G401 (cell line): ENCODE results near the gene MGAT4B. TPM values are rescaled to one million over a fixed set of nuclear protein-coding genes. Genes with fewer than 3 reads are reported as not detected.
A peak's percentile ranks its signal among the peaks of the same experiment; 100 is the strongest.

ENCODE experiments used
- DNase-seq: peaks from one replicate; pipeline ENCODE4 v3.0.0-alpha.2; 2015; ENCODE audit warnings: low spot score
- in situ Hi-C: cut with HindIII; loops from 2 replicates; pipeline ENCODE4 v1.10.0; 2016; ENCODE audit warnings: low sequenced_read_pairs, mixed read lengths
- total RNA-seq: library from RNA; depleted of rRNA; stranded (reverse); fragments of >200 nt; shearing (Covaris generic); gene quantifications from 2 replicates; pipeline ENCODE4 v1.2.3, GENCODE V29; 2014; rRNA removed

The MGAT4B gene
- total RNA-seq, 1 experiment from 2014 or later: 122 TPM

- DNase-seq: peak; percentile 46
- in situ Hi-C loops: no loop called here
Measured at GRCh38 chr5:179762079-179762780, 44.4 kb downstream of the MGAT4B start.

GRCh38 chr5:179759581-179760551, 46.8 kb downstream of the MGAT4B start:
- in situ Hi-C loops: loop anchor here (10.0 kb wide), 1 partner anchor 55 kb away; no protein-coding TSS in a partner anchor
- DNase-seq: no peak

GRCh38 chr5:179758955-179759354, 47.7 kb downstream of the MGAT4B start:
- DNase-seq: no peak
- in situ Hi-C loops: loop anchor here (10.0 kb wide), 1 partner anchor 56 kb away; no protein-coding TSS in a partner anchor

GRCh38 chr5:179755022-179755421, 51.6 kb downstream of the MGAT4B start:
- no peak for DNase-seq
- in situ Hi-C loops: loop anchor here (10.0 kb wide), 1 partner anchor 60 kb away; no protein-coding TSS in a partner anchor

DNA sequence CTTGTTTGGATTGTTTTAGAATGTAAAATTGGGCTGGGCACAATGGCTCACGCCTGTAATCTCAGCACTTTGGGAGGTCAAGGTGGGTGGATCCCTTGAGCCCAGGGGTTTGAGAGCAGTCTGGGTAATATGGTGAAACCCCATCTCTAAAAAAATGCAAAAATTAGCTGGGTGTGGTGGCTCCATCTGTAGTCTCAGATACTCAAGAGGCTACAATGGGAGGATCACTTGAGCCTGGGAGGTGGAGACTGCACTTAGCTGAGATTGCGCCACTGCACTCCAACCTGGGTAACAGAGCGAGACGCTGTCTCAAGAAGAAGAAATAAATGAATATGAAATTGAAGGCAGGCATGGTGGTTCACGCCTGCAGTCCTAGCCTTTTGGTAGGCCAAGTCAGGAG, 52.7 kb downstream of the MGAT4B start:
- DNase-seq: no peak
- in situ Hi-C loops: loop anchor here (10.0 kb wide), 1 partner anchor 61 kb away; no protein-coding TSS in a partner anchor

- DNase-seq: no peak
- in situ Hi-C loops: loop anchor here (10.0 kb wide), 1 partner anchor 65 kb away; no protein-coding TSS in a partner anchor
Measured at GRCh38 chr5:179749857-179750508, 56.7 kb downstream of the MGAT4B start.

- in situ Hi-C loops: no loop called here
- DNase-seq: no peak
Measured at GRCh38 chr5:179747811-179748210, 58.9 kb downstream of the MGAT4B start.

Other genes starting within 250 kb of the MGAT4B start
- 55.8 and 108 TPM in 2 replicates for gene HNRNPH1, start 183.2 kb downstream of the MGAT4B start, total RNA-seq
- not detected in 2 replicates for gene CBY3, start 125.8 kb downstream of the MGAT4B start, total RNA-seq
- gene CANX, start 107.9 kb downstream of the MGAT4B start, total RNA-seq: 281 and 477 TPM in 2 replicates
- gene MAML1, start 74.0 kb downstream of the MGAT4B start, total RNA-seq: 12.5 and 14.2 TPM in 2 replicates
- 7.1 and 9.4 TPM in 2 replicates for gene LTC4S, start 12.9 kb downstream of the MGAT4B start, total RNA-seq
- gene SQSTM1, start 14.0 kb upstream of the MGAT4B start, total RNA-seq: 139 and 150 TPM in 2 replicates
- gene MRNIP, start 52.0 kb upstream of the MGAT4B start, total RNA-seq: 22.0 and 38.5 TPM in 2 replicates
- 47.4 and 58.0 TPM in 2 replicates for gene TBC1D9B, start 101.0 kb upstream of the MGAT4B start, total RNA-seq